Measurements from ENCODE around the gene SLC8A1.

SLC8A1 gene

DNA sequence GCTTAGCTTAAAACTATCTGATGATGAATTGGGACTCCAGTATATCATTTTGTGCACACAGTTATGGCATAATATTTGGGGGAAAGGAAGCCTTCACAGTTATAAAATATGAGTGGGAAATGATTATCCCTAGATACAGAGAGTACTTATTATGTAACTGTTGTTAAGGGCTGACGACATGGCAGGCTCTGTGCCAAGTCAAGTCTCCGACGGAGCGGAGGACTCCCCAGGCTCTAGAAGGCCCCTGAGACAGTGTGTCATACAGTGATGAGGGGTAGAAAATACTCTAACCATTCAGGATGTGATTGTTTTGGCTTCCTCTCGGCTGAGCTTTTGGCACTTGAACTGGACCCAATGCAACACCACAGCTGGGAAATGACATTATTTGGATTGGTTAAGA, 211.8 kb downstream of the SLC8A1 start:
- TF ChIP-seq CTCF (IDR thresholded peaks at IDR 0.05; ENCODE audit: insufficient read depth, low read length) (no peak), SPI1 (IDR thresholded peaks at IDR 0.05; ENCODE audit: borderline replicate concordance, low read depth) (no peak), GABPA (IDR thresholded peaks at IDR 0.05; ENCODE audit: low read depth) (no peak), POLR2AphosphoS5 (IDR thresholded peaks at IDR 0.05; ENCODE audit: low read depth) (no peak), REST (IDR thresholded peaks at IDR 0.05; ENCODE audit: insufficient replicate concordance, low read depth) (no peak)
- Histone ChIP-seq H3K4me3 (replicated peaks; ENCODE audit: insufficient read depth, low read length) (no peak overlapping the region), H3K27ac (replicated peaks) (no peak overlapping the region), H3K27me3 (ENCODE audit: insufficient read depth, poor library complexity, severe bottlenecking) (no peaks in the 10 kb centered on the region)
- no peak for DNase-seq (ENCODE audit: low read depth in 1 of 2, low spot score in 1 of 2)

- H3K27me3 ChIP-seq (ENCODE audit: insufficient read depth, poor library complexity, severe bottlenecking) = no peaks in the 10 kb centered on the region
- DNase-seq (ENCODE audit: low read depth in 1 of 2, low spot score in 1 of 2) = no peak
- no peak for TF ChIP-seq REST (IDR thresholded peaks at IDR 0.05; ENCODE audit: insufficient replicate concordance, low read depth)
- no peak for TF ChIP-seq GABPA (IDR thresholded peaks at IDR 0.05; ENCODE audit: low read depth)
Measured at GRCh38 chr2:40230707-40231432, 221.0 kb downstream of the SLC8A1 start.

DNA sequence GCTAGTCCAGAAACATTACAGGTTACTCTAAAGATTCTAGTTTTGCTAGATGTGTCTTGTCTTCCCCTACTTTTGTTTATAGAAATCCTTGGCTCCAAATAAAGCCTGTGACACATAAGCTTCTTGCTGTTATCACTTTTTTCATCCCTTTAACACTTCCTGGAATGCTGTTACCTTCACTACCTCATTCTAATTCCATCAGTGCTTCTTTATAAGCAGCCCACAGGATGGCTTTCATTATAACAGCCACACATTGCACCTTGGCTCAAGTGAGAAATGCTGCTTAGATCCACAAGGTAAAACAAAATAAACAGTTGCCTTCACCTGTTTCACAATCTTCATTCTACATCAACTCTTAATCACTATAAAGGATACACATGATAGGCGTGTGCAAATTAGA, 221.7 kb downstream of the SLC8A1 start:
- H3K27me3 ChIP-seq (ENCODE audit: insufficient read depth, poor library complexity, severe bottlenecking) = no peaks in the 10 kb centered on the region
- H3K4me3 ChIP-seq (replicated peaks; ENCODE audit: insufficient read depth, low read length) = no peak overlapping the region
- no peak overlapping the region for H3K27ac ChIP-seq (replicated peaks)
- no peak for TF ChIP-seq POLR2AphosphoS5 (IDR thresholded peaks at IDR 0.05; ENCODE audit: low read depth)
- TF ChIP-seq CTCF (IDR thresholded peaks at IDR 0.05; ENCODE audit: insufficient read depth, low read length) = no peak
- no peak for TF ChIP-seq GABPA (IDR thresholded peaks at IDR 0.05; ENCODE audit: low read depth)
- no peak for TF ChIP-seq REST (IDR thresholded peaks at IDR 0.05; ENCODE audit: insufficient replicate concordance, low read depth)
- no peak for DNase-seq (ENCODE audit: low read depth in 1 of 2, low spot score in 1 of 2)

More at GRCh38 chr2:40230707-40231432, 221.0 kb downstream of the SLC8A1 start:
- Histone ChIP-seq H3K4me3 (replicated peaks; ENCODE audit: insufficient read depth, low read length) (no peak overlapping the region), H3K27ac (replicated peaks) (no peak overlapping the region)

All from HL-60 (cell line).